Measurements from ENCODE around the gene DCDC1.

Gene DCDC1

DNA sequence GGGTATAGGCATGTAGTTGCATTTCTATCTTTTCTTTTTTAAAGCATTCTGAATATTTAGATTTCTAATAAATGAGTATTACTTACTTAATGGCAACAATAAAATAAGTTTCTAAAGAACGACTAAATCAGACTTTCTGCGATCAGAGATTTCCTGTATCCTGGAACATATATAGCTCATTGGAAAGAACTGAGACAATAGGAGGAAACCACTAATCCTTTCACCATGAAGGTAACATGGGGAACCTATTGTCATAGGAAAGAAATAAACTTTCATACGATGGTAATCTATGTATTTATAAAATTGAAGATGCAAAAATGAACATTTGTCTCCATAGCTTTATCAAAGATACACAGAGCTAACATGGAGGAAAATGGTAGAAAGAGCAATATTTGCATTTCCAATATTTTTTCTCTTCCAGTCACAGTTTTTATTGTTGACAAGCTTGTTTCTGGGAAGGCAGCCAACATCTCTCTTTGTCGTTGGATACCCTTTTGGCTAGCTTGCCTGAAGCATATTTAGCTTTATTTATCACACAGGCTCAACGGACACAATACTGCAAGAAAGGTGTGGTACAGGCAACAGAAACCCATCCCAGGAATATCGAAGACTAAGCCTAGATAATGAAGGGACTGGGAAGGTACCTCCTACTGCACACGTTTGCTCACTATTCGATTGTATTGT is 490.1 kb downstream of the DCDC1 start:
- no peaks in the 10 kb centered on the region for H3K36me3 ChIP-seq (replicated peaks)
- in situ Hi-C loops (cut with HindIII; ENCODE audit: low pct_ligation_motif_present, low sequenced_read_pairs) = no loop called here
- no peaks in the 10 kb centered on the region for H3K27me3 ChIP-seq (replicated peaks)
- TF ChIP-seq, protein P1, sequence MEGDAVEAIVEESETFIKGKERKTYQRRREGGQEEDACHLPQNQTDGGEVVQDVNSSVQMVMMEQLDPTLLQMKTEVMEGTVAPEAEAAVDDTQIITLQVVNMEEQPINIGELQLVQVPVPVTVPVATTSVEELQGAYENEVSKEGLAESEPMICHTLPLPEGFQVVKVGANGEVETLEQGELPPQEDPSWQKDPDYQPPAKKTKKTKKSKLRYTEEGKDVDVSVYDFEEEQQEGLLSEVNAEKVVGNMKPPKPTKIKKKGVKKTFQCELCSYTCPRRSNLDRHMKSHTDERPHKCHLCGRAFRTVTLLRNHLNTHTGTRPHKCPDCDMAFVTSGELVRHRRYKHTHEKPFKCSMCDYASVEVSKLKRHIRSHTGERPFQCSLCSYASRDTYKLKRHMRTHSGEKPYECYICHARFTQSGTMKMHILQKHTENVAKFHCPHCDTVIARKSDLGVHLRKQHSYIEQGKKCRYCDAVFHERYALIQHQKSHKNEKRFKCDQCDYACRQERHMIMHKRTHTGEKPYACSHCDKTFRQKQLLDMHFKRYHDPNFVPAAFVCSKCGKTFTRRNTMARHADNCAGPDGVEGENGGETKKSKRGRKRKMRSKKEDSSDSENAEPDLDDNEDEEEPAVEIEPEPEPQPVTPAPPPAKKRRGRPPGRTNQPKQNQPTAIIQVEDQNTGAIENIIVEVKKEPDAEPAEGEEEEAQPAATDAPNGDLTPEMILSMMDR (IDR thresholded peaks at IDR 0.05; ENCODE audit: low read depth, low read length, missing control alignments) = no peak
- H3K4me3 ChIP-seq (ENCODE audit: low read depth, low read length) = no peak overlapping the region
- H3K27ac ChIP-seq = no peak overlapping the region
- DNase-seq = no peak

DNA sequence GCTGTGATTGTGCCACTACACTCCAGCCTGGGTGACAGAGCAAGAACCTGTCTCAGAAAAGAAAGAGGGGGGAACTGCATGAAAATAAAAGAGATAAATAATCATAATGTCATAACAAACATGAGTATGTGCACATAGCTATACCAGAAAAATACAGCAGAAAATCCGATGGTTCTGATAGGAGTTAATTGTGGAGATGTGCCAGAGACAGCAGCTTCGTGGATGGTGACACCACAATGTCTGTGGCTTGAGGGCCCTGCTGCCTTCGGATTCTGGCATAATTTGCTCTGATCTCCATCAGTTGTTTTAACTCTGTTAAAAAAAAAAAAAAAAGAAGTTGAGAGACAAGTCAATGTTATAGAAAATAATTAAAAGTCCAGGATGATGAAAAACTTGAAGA is 491.1 kb downstream of the DCDC1 start:
- no peaks in the 10 kb centered on the region for H3K36me3 ChIP-seq (replicated peaks)
- H3K27ac ChIP-seq = no peak overlapping the region
- in situ Hi-C loops (cut with HindIII; ENCODE audit: low pct_ligation_motif_present, low sequenced_read_pairs) = no loop called here
- no peaks in the 10 kb centered on the region for H3K27me3 ChIP-seq (replicated peaks)
- DNase-seq = no peak
- TF ChIP-seq, protein P1 (IDR thresholded peaks at IDR 0.05; ENCODE audit: low read depth, low read length, missing control alignments) = no peak
- H3K4me3 ChIP-seq (ENCODE audit: low read depth, low read length) = no peak overlapping the region

DNA sequence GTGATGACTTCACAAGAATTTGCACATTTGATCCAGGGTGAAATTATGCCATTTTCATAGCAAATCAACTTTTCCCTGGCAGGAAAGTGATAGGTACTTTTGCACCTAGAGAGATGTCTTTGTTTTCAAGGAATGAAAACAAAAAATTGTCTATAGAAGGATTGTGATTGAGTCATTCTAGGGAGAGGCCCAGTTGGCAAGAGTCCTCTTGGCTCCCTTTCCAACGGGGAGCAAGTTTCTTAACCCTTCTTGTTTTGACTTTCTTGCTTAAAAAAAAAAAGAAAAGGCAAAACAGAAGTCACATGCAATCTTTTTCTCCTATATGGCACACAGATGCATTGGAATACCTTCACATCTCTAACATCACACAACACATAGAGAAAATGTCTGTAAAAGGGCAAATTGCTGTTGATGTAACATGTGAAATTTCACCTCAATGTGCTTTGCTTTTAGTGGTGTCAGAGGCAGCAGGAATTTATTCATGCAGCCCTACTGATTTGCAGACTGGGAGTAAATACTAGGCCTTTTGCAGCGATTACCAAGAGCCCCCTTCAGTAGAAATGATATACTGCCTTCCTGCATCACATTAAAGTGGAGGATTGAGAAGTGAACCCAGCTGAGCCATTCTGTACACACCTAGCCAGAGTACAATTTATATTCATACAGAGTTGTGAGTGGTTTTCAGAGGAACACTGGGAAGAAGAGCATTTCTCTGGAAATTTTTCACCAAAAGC is 492.7 kb downstream of the DCDC1 start:
- TF ChIP-seq, protein P1 (IDR thresholded peaks at IDR 0.05; ENCODE audit: low read depth, low read length, missing control alignments) = no peak
- no peak for DNase-seq
- in situ Hi-C loops (cut with HindIII; ENCODE audit: low pct_ligation_motif_present, low sequenced_read_pairs) = no loop called here

DNA sequence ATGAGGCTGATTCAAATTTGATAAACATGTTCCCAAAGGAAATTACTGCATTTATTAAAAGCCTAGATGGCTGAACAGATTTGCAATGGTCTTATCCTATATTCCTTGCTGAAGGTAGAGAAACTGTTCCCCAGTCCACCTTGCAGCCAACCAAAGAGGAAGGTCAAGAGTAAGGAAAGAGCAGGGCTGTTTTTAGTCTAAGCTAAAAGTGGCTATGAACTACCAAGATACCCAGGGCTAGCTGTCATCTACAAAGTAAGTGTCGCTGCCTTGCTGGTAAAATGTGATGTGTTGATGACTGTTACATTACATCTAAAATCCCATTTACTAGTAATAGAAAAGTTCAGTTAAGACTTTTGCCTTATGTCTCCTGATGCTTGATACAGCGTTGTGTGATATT is 493.3 kb downstream of the DCDC1 start:
- no peak overlapping the region for H3K4me3 ChIP-seq (ENCODE audit: low read depth, low read length)
- no peaks in the 10 kb centered on the region for H3K36me3 ChIP-seq (replicated peaks)
- DNase-seq = no peak
- H3K27ac ChIP-seq = no peak overlapping the region
- TF ChIP-seq, protein P1 (IDR thresholded peaks at IDR 0.05; ENCODE audit: low read depth, low read length, missing control alignments) = no peak
- in situ Hi-C loops (cut with HindIII; ENCODE audit: low pct_ligation_motif_present, low sequenced_read_pairs) = no loop called here
- no peaks in the 10 kb centered on the region for H3K27me3 ChIP-seq (replicated peaks)

More for the DNA sequence above, 492.7 kb downstream of the DCDC1 start:
- Histone ChIP-seq H3K4me3 (ENCODE audit: low read depth, low read length) (no peak overlapping the region), H3K36me3 (replicated peaks) (no peaks in the 10 kb centered on the region), H3K27me3 (replicated peaks) (no peaks in the 10 kb centered on the region), H3K27ac (no peak overlapping the region)

DNA sequence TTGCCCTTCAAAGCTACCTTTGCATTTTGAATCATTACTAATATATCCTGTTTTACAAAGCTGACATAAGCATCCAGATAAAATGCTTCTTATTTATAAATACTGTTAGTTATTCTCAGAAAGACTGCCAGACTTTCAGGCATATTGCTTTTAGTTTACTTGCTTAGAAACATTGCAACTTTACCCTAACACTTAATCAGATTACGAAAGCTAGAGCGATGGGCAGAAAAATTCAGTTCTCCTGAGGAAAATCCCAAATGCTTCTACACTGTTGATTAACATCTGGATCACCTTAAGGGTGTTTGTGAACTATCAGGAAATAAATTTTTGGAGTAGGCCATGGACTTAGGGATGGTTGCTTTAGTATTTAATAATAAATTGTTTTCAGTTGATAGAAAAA is 493.7 kb downstream of the DCDC1 start:
- no peak for DNase-seq
- in situ Hi-C loops (cut with HindIII; ENCODE audit: low pct_ligation_motif_present, low sequenced_read_pairs) = no loop called here
- H3K27me3 ChIP-seq (replicated peaks) = no peaks in the 10 kb centered on the region
- no peak overlapping the region for H3K27ac ChIP-seq
- H3K4me3 ChIP-seq (ENCODE audit: low read depth, low read length) = no peak overlapping the region
- H3K36me3 ChIP-seq (replicated peaks) = no peaks in the 10 kb centered on the region
- TF ChIP-seq, protein P1 (IDR thresholded peaks at IDR 0.05; ENCODE audit: low read depth, low read length, missing control alignments) = no peak
